Endothelial cell of umbilical vein (primary cell): ENCODE results near the gene VWA8. TPM values are rescaled to one million over a fixed set of nuclear protein-coding genes. Genes with fewer than 3 reads are reported as not detected.

Source experiments
- BruUV-seq: library from RNA; stranded (reverse); fragments of 400-500 nt; replicated peaks from 2 replicates; lab custom pipeline; 2021; lab: Mats Ljungman, UMichigan
- CTCF ChIA-PET: fragments of 300-600, 350-600 bp; sonication (Branson Sonifier 250); formaldehyde crosslinking; loops from one replicate; lab custom pipeline; 2021; ENCODE audit warnings: antibody characterized with exemption, inconsistent platforms; lab: Charles Lee
- POLR2A ChIA-PET: fragments of 300-600, 350-600 bp; sonication (Branson Sonifier 250); formaldehyde crosslinking; loops from one replicate; lab custom pipeline; 2021; ENCODE audit warnings: antibody characterized with exemption, inconsistent platforms; lab: Charles Lee
- DNase-seq: peaks from one replicate; pipeline ENCODE4 v3.0.0-alpha.2; 2011; ENCODE audit warnings: low read depth, low spot score
- FAIRE-seq: peaks from 2 replicates; lab custom pipeline; 2011; peaks lifted over from hg19 to GRCh38; lab: Jason Lieb, UNC
- H2AFZ ChIP-seq: 2 replicates; pipeline ENCODE4 v1.6.0; 2012; ENCODE audit warnings: low read depth, low read length, control low read depth, inconsistent platforms
- H3K27ac ChIP-seq: 2 replicates; pipeline ENCODE4 v1.5.1; 2011; ENCODE audit warnings: low read depth, mild to moderate bottlenecking, control low read depth, low read length, moderate library complexity; ENCODE audit not compliant: insufficient read depth
- H3K27me3 ChIP-seq, 2 experiments: 2 replicates each; pipeline versions ENCODE4 v1.6.0 to v1.6.1; 2011; ENCODE audit warnings: low read length in 2 of 2, mixed read lengths in 1 of 2; ENCODE audit not compliant: control insufficient read depth in 2 of 2, insufficient read depth in 2 of 2
- H3K36me3 ChIP-seq, 2 experiments: 2 replicates in 1 of 2; 3 replicates in 1 of 2; pipeline ENCODE4 v1.5.1; 2011; ENCODE audit warnings: low read length in 2 of 2, mild to moderate bottlenecking in 1 of 2, moderate library complexity in 1 of 2; ENCODE audit not compliant: control insufficient read depth in 2 of 2, insufficient read depth in 2 of 2; ENCODE audit errors: extremely low read depth in 1 of 2
- H3K4me1 ChIP-seq: 3 replicates; pipeline ENCODE4 v1.5.1; 2011; ENCODE audit warnings: mild to moderate bottlenecking, low read length; ENCODE audit not compliant: control insufficient read depth, insufficient read depth; ENCODE audit errors: extremely low read depth
- H3K4me2 ChIP-seq: 2 replicates; pipeline ENCODE4 v1.6.1; 2011; ENCODE audit warnings: low read length, control low read depth, mixed read lengths; ENCODE audit not compliant: insufficient read depth
- H3K4me3 ChIP-seq, 3 experiments: fragments of 200-600 bp in 1 of 3; sonication (generic), shearing (Covaris generic) in 1 of 3; replicated peaks in 1 of 3; 2 replicates each; pipeline ENCODE4 v1.5.1; 2011 to 2016; ENCODE audit warnings: control low read depth in 3 of 3, low read length in 3 of 3, mild to moderate bottlenecking in 2 of 3, inconsistent platforms in 1 of 3, low read depth in 1 of 3, moderate library complexity in 1 of 3; ENCODE audit not compliant: insufficient read depth in 1 of 3
- H3K79me2 ChIP-seq: 2 replicates; pipeline ENCODE4 v1.6.0; 2012; ENCODE audit warnings: low read length, inconsistent platforms; ENCODE audit not compliant: control insufficient read depth, insufficient read depth
- H3K9ac ChIP-seq: replicated peaks from 2 replicates; pipeline ENCODE3; 2011; ENCODE audit warnings: low read length, control low read depth; ENCODE audit not compliant: insufficient read depth; ENCODE audit errors: extremely low read depth
- H3K9me1 ChIP-seq: replicated peaks from 3 replicates; pipeline ENCODE4 v1.6.0; 2011; ENCODE audit warnings: mild to moderate bottlenecking, low read length; ENCODE audit not compliant: control insufficient read depth, insufficient read depth; ENCODE audit errors: extremely low read depth
- H3K9me3 ChIP-seq: replicated peaks from 2 replicates; pipeline ENCODE4 v1.5.1; 2012; ENCODE audit warnings: low read length, inconsistent platforms; ENCODE audit not compliant: control insufficient read depth, insufficient read depth
- H4K20me1 ChIP-seq: replicated peaks from 2 replicates; pipeline ENCODE3; 2011; ENCODE audit warnings: mild to moderate bottlenecking, low read length; ENCODE audit not compliant: control insufficient read depth, insufficient read depth; ENCODE audit errors: extremely low read depth
- EZH2 ChIP-seq: IDR thresholded peaks from 2 replicates; pipeline ENCODE4 v1.6.1; 2012; ENCODE audit warnings: borderline replicate concordance, low read depth, mild to moderate bottlenecking, moderate library complexity, low read length, inconsistent platforms; ENCODE audit not compliant: severe bottlenecking
- FOS ChIP-seq: IDR thresholded peaks from 2 replicates; pipeline ENCODE4 v1.6.1; 2011; ENCODE audit warnings: mild to moderate bottlenecking, low read length, moderate library complexity, borderline replicate concordance; ENCODE audit not compliant: insufficient read depth
- GATA2 ChIP-seq: IDR thresholded peaks from 2 replicates; pipeline ENCODE4 v1.7.0; 2011; ENCODE audit warnings: low read depth, mild to moderate bottlenecking, moderate library complexity, mixed read lengths, low read length; ENCODE audit not compliant: insufficient read length, insufficient read depth
- JUN ChIP-seq: IDR thresholded peaks from 2 replicates; pipeline ENCODE4 v1.6.1; 2011; ENCODE audit warnings: borderline replicate concordance, low read depth; ENCODE audit not compliant: insufficient read length, insufficient read depth
- MYC ChIP-seq: IDR thresholded peaks from one replicate; pipeline ENCODE4 v1.6.1; 2011; ENCODE audit warnings: mild to moderate bottlenecking, low read depth, low read length
- POLR2A ChIP-seq: IDR thresholded peaks from 2 replicates; pipeline ENCODE4 v1.6.1; 2012; ENCODE audit warnings: low read depth, mild to moderate bottlenecking, control low read depth, low read length
- POLR2AphosphoS5 ChIP-seq: IDR thresholded peaks from 2 replicates; pipeline ENCODE4 v1.6.1; 2012; ENCODE audit warnings: low read depth, mild to moderate bottlenecking, control low read depth, low read length, moderate library complexity; ENCODE audit not compliant: insufficient read depth
- dilution Hi-C: fragments of 300-500 bp; cut with MboI; formaldehyde crosslinking; loops from one replicate; pipeline ENCODE4 v1.15.0; 2019; ENCODE audit warnings: low sequenced_read_pairs; ENCODE audit not compliant: extremely low pct_ligation_motif_present
- intact Hi-C: fragments of 100-400 bp; cut with micrococcal nuclease; formaldehyde crosslinking; loops from one replicate; pipeline ENCODE4 v1.10.0; 2022
- polyA plus RNA-seq, 4 experiments: library from polyadenylated mRNA; depleted of rRNA in 3 of 4; stranded (reverse) in 3 of 4; unstranded in 1 of 4; fragments of >200 nt; gene quantifications; 2 replicates each; pipeline versions ENCODE4 v1.2.1 to v1.2.3, GENCODE V29; 2011 to 2012; ENCODE audit warnings: missing spikeins in 1 of 4
- total RNA-seq: library from RNA; stranded (reverse); gene quantifications from 2 replicates; pipeline ENCODE4 v1.2.3, GENCODE V29; 2021
- TF ChIP-seq, protein P1 (sequence below), 2 donors: IDR thresholded peaks; 1 replicate in 1 of 2; 2 replicates in 1 of 2; pipeline ENCODE4 v1.5.1; 2011; ENCODE audit warnings: low read length in 2 of 2, mild to moderate bottlenecking in 2 of 2, moderate library complexity in 2 of 2, control low read depth in 1 of 2, inconsistent platforms in 1 of 2, low read depth in 1 of 2; ENCODE audit not compliant: insufficient read depth in 1 of 2; ENCODE audit errors: extremely low read depth in 1 of 2
- TF ChIP-seq, protein P2 (sequence below): IDR thresholded peaks from 2 replicates; pipeline ENCODE4 v1.6.1; 2011; ENCODE audit not compliant: insufficient read depth, insufficient read length

VWA8 gene
- total and polyA plus RNA-seq, 2 donors (not counting 3 experiments of a cell fraction or from before 2014, with no cell fraction given) = 2.9 to 11.3 TPM

DNA sequence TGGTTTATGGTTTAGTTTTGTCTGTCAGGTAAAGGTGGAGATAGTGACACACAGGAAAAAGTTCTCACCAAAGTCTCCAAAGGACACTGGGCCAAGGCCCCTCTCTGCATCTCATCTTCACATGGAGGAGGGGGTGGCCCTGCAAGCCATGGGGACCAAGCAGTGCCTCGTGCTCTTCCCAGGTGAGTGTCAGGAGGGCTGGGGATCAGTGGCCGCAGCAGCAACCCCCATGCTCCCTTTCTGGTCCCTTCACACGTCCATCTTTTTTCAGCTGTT lies 415.5 kb downstream of the VWA8 start:
- Histone ChIP-seq H3K9me1 (no peaks in the 10 kb centered on the region), H3K36me3 (no peaks in the 10 kb centered on the region), H3K27ac (no peak overlapping the region), H3K4me1 (no peaks in the 10 kb centered on the region), H3K9ac (no peak overlapping the region), H2AFZ (no peak overlapping the region), H3K27me3 (no peaks in the 10 kb centered on the region), H3K9me3 (no peaks in the 10 kb centered on the region), H3K4me3 (no peak overlapping the region), H3K4me2 (no peak overlapping the region), H4K20me1 (no peaks in the 10 kb centered on the region), H3K79me2 (no peaks in the 10 kb centered on the region)
- intact Hi-C loops (no loop called here), dilution Hi-C loops (no loop called here)
- ChIA-PET CTCF (no interaction called here), POLR2A (no interaction called here)
- FAIRE-seq = no peak
- TF ChIP-seq EZH2 (no peak), POLR2AphosphoS5 (no peak), GATA2 (no peak), JUN (no peak)
- TF ChIP-seq, protein P1, sequence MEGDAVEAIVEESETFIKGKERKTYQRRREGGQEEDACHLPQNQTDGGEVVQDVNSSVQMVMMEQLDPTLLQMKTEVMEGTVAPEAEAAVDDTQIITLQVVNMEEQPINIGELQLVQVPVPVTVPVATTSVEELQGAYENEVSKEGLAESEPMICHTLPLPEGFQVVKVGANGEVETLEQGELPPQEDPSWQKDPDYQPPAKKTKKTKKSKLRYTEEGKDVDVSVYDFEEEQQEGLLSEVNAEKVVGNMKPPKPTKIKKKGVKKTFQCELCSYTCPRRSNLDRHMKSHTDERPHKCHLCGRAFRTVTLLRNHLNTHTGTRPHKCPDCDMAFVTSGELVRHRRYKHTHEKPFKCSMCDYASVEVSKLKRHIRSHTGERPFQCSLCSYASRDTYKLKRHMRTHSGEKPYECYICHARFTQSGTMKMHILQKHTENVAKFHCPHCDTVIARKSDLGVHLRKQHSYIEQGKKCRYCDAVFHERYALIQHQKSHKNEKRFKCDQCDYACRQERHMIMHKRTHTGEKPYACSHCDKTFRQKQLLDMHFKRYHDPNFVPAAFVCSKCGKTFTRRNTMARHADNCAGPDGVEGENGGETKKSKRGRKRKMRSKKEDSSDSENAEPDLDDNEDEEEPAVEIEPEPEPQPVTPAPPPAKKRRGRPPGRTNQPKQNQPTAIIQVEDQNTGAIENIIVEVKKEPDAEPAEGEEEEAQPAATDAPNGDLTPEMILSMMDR (IDR thresholded peaks at IDR 0.05; ENCODE audit: extremely low read depth in 1 of 2, insufficient read depth in 1 of 2, low read depth in 1 of 2, low read length in 2 of 2) = no peak
- no peak for DNase-seq
- no TSS peak for BruUV-seq

DNA sequence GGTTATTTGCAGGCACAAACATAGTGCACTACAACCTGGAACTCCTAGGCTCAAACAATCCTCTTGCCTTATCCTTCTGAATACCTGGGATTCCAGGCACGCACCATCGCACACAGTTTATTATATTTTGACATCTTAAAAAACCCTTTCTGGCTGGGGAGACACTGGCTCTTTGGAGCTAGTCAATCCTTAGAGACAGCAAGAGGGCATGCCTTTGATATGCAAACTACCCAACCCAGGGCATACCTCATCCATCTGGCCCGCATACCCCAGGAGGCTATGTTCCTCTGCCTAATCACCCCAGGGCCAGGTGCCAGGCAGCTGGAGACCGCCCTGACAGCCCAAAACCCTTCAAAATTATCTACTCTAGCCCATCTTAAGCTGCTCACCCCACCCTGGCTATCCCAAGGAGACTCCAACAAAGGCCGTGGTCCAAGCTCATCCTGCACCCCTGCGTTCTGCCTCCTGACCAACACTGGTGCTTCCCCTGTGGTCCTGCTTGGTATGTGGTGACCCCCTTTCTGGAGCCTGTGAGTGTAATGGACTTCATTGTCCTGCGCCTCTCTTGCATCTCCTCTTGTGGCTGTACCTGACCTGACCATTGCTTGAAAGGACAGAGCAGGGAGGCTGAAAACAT lies 417.1 kb downstream of the VWA8 start:
- POLR2A ChIA-PET = no interaction called here
- DNase-seq = no peak
- H3K9me1 ChIP-seq = no peaks in the 10 kb centered on the region
- no peaks in the 10 kb centered on the region for H3K36me3 ChIP-seq
- no peak for FAIRE-seq
- no TSS peak for BruUV-seq
- H3K4me2 ChIP-seq = no peak overlapping the region
- H3K4me3 ChIP-seq = no peak overlapping the region
- CTCF ChIA-PET = no interaction called here
- TF ChIP-seq EZH2 (no peak), FOS (no peak), GATA2 (no peak), MYC (no peak), POLR2A (no peak), POLR2AphosphoS5 (no peak), JUN (no peak)
- TF ChIP-seq, protein P1 (IDR thresholded peaks at IDR 0.05; ENCODE audit: extremely low read depth in 1 of 2, insufficient read depth in 1 of 2, low read depth in 1 of 2, low read length in 2 of 2) = no peak
- TF ChIP-seq, protein P2, sequence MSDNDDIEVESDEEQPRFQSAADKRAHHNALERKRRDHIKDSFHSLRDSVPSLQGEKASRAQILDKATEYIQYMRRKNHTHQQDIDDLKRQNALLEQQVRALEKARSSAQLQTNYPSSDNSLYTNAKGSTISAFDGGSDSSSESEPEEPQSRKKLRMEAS = no peak
- no peaks in the 10 kb centered on the region for H3K9me3 ChIP-seq
- no peak overlapping the region for H2AFZ ChIP-seq
- H3K4me1 ChIP-seq = no peaks in the 10 kb centered on the region
- no peaks in the 10 kb centered on the region for H4K20me1 ChIP-seq
- no peak overlapping the region for H3K9ac ChIP-seq
- no peaks in the 10 kb centered on the region for H3K27me3 ChIP-seq
- H3K79me2 ChIP-seq = no peaks in the 10 kb centered on the region
- intact Hi-C loops = no loop called here
- dilution Hi-C loops = no loop called here
- no peak overlapping the region for H3K27ac ChIP-seq
